Measurements from ENCODE around the gene ACTN2.

ACTN2 gene

GRCh38 chr1:236751385-236751784 is 65.1 kb downstream of the ACTN2 start:
- TF ChIP-seq EZH2 (IDR thresholded peaks at IDR 0.05; ENCODE audit: borderline replicate concordance, low read depth, low read length, severe bottlenecking), result no peak
- TF ChIP-seq, protein P1, sequence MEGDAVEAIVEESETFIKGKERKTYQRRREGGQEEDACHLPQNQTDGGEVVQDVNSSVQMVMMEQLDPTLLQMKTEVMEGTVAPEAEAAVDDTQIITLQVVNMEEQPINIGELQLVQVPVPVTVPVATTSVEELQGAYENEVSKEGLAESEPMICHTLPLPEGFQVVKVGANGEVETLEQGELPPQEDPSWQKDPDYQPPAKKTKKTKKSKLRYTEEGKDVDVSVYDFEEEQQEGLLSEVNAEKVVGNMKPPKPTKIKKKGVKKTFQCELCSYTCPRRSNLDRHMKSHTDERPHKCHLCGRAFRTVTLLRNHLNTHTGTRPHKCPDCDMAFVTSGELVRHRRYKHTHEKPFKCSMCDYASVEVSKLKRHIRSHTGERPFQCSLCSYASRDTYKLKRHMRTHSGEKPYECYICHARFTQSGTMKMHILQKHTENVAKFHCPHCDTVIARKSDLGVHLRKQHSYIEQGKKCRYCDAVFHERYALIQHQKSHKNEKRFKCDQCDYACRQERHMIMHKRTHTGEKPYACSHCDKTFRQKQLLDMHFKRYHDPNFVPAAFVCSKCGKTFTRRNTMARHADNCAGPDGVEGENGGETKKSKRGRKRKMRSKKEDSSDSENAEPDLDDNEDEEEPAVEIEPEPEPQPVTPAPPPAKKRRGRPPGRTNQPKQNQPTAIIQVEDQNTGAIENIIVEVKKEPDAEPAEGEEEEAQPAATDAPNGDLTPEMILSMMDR (IDR thresholded peaks at IDR 0.05; ENCODE audit: borderline replicate concordance, extremely low read depth, low read length, poor library complexity, severe bottlenecking), result no peak
- Histone ChIP-seq H3K27ac (ENCODE audit: low read length) (no peak overlapping the region), H3K4me2 (ENCODE audit: insufficient read depth, low read length) (no peak overlapping the region), H2AFZ (ENCODE audit: low read depth, low read length) (no peak overlapping the region), H3K4me3 (ENCODE audit: low read depth in 1 of 2, low read length in 2 of 2) (no peak overlapping the region), H3K36me3 (ENCODE audit: insufficient read depth, low read length) (no peaks in the 10 kb centered on the region), H3K9ac (ENCODE audit: low read depth, low read length) (no peak overlapping the region), H3K79me2 (ENCODE audit: insufficient read depth, low read length) (no peaks in the 10 kb centered on the region), H4K20me1 (ENCODE audit: insufficient read depth, low read length) (no peaks in the 10 kb centered on the region), H3K4me1 (ENCODE audit: insufficient read depth, low read length) (no peaks in the 10 kb centered on the region), H3K9me3 (ENCODE audit: insufficient read depth, low read length, severe bottlenecking) (no peaks in the 10 kb centered on the region), H3K27me3 (ENCODE audit: insufficient read depth, low read length, poor library complexity) (peaks cover 15% of the 10 kb centered on the region)
- ATAC-seq (ENCODE audit: insufficient read depth, low read depth) (no peak), DNase-seq (no peak)

DNA sequence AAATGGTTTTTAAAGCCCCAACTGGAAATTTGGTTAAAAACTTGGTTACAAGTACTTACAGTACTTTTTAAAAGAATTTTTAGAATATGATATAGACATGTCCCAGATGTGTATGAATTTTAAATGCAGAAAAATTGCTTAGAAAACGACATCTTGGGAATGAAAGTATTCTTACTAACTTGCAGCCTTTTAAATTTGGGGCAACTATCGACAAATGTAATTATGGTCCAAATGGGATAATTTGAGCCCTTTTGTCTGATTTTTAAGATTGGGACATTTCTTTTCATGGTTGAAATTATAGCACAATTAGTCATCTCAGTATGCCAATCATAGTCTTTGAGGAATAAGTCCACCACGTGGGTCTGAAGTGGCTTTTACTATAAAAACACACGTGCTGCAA is 65.6 kb downstream of the ACTN2 start:
- H3K79me2 ChIP-seq (ENCODE audit: insufficient read depth, low read length), result no peaks in the 10 kb centered on the region
- H3K9ac ChIP-seq (ENCODE audit: low read depth, low read length), result no peak overlapping the region
- H2AFZ ChIP-seq (ENCODE audit: low read depth, low read length), result no peak overlapping the region
- ATAC-seq (ENCODE audit: insufficient read depth, low read depth) (no peak), DNase-seq (no peak)
- no peak overlapping the region for H3K4me3 ChIP-seq (ENCODE audit: low read depth in 1 of 2, low read length in 2 of 2)
- H3K4me1 ChIP-seq (ENCODE audit: insufficient read depth, low read length), result no peaks in the 10 kb centered on the region
- H3K4me2 ChIP-seq (ENCODE audit: insufficient read depth, low read length), result no peak overlapping the region
- H4K20me1 ChIP-seq (ENCODE audit: insufficient read depth, low read length), result no peaks in the 10 kb centered on the region
- TF ChIP-seq, protein P1 (IDR thresholded peaks at IDR 0.05; ENCODE audit: borderline replicate concordance, extremely low read depth, low read length, poor library complexity, severe bottlenecking), result no peak
- TF ChIP-seq EZH2 (IDR thresholded peaks at IDR 0.05; ENCODE audit: borderline replicate concordance, low read depth, low read length, severe bottlenecking), result no peak
- H3K9me3 ChIP-seq (ENCODE audit: insufficient read depth, low read length, severe bottlenecking), result no peaks in the 10 kb centered on the region
- peaks cover 12% of the 10 kb centered on the region for H3K27me3 ChIP-seq (ENCODE audit: insufficient read depth, low read length, poor library complexity)
- H3K27ac ChIP-seq (ENCODE audit: low read length), result no peak overlapping the region
- no peaks in the 10 kb centered on the region for H3K36me3 ChIP-seq (ENCODE audit: insufficient read depth, low read length)

GRCh38 chr1:236753516-236753915 is 67.2 kb downstream of the ACTN2 start:
- Histone ChIP-seq H3K9ac (ENCODE audit: low read depth, low read length) (no peak overlapping the region), H3K9me3 (ENCODE audit: insufficient read depth, low read length, severe bottlenecking) (no peaks in the 10 kb centered on the region), H4K20me1 (ENCODE audit: insufficient read depth, low read length) (no peaks in the 10 kb centered on the region), H3K4me2 (ENCODE audit: insufficient read depth, low read length) (no peak overlapping the region), H3K27me3 (ENCODE audit: insufficient read depth, low read length, poor library complexity) (peaks cover 1% of the 10 kb centered on the region), H3K4me3 (ENCODE audit: low read depth in 1 of 2, low read length in 2 of 2) (no peak overlapping the region), H3K4me1 (ENCODE audit: insufficient read depth, low read length) (no peaks in the 10 kb centered on the region), H2AFZ (ENCODE audit: low read depth, low read length) (no peak overlapping the region), H3K27ac (ENCODE audit: low read length) (no peak overlapping the region), H3K36me3 (ENCODE audit: insufficient read depth, low read length) (no peaks in the 10 kb centered on the region), H3K79me2 (ENCODE audit: insufficient read depth, low read length) (no peaks in the 10 kb centered on the region)
- ATAC-seq (ENCODE audit: insufficient read depth, low read depth) (peak; percentile 71), DNase-seq (peak; percentile 16)
- TF ChIP-seq, protein P1 (IDR thresholded peaks at IDR 0.05; ENCODE audit: borderline replicate concordance, extremely low read depth, low read length, poor library complexity, severe bottlenecking), result peak; percentile 66
- TF ChIP-seq EZH2 (IDR thresholded peaks at IDR 0.05; ENCODE audit: borderline replicate concordance, low read depth, low read length, severe bottlenecking), result no peak

GRCh38 chr1:236753964-236754363 is 67.7 kb downstream of the ACTN2 start:
- H3K27ac ChIP-seq (ENCODE audit: low read length), result no peak overlapping the region
- H3K4me1 ChIP-seq (ENCODE audit: insufficient read depth, low read length), result no peaks in the 10 kb centered on the region
- no peak overlapping the region for H3K9ac ChIP-seq (ENCODE audit: low read depth, low read length)
- H4K20me1 ChIP-seq (ENCODE audit: insufficient read depth, low read length), result no peaks in the 10 kb centered on the region
- H3K27me3 ChIP-seq (ENCODE audit: insufficient read depth, low read length, poor library complexity), result no peaks in the 10 kb centered on the region
- DNase-seq (no peak), ATAC-seq (ENCODE audit: insufficient read depth, low read depth) (no peak)
- H3K79me2 ChIP-seq (ENCODE audit: insufficient read depth, low read length), result no peaks in the 10 kb centered on the region
- no peaks in the 10 kb centered on the region for H3K9me3 ChIP-seq (ENCODE audit: insufficient read depth, low read length, severe bottlenecking)
- no peak overlapping the region for H3K4me3 ChIP-seq (ENCODE audit: low read depth in 1 of 2, low read length in 2 of 2)
- TF ChIP-seq, protein P1 (IDR thresholded peaks at IDR 0.05; ENCODE audit: borderline replicate concordance, extremely low read depth, low read length, poor library complexity, severe bottlenecking), result no peak
- no peak for TF ChIP-seq EZH2 (IDR thresholded peaks at IDR 0.05; ENCODE audit: borderline replicate concordance, low read depth, low read length, severe bottlenecking)
- H3K36me3 ChIP-seq (ENCODE audit: insufficient read depth, low read length), result no peaks in the 10 kb centered on the region
- no peak overlapping the region for H2AFZ ChIP-seq (ENCODE audit: low read depth, low read length)
- H3K4me2 ChIP-seq (ENCODE audit: insufficient read depth, low read length), result no peak overlapping the region

Data from DND-41 (cell line).